ENCODE measurements around the gene ADGRB3.

Gene ADGRB3

DNA sequence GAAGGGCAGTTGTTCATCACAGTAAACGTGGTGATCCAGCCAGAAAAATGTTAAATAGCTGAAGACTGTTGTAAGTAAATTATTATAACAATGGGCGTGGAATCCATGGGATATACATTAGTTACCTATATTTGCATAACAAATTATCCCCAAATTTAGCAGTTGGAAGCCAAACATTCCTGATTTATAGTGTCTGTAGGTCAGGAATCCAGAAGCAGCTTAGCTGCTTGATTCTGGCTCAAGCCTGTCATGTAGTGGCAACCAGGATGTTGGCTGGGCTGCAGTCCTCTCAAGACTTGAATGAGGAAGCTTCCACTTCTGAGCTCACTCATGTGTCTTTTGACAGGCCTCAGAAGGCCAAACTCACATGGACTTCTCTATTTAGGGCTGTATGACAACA, 6.9 kb upstream of the ADGRB3 start:
- H3K4me1 ChIP-seq = no peaks in the 10 kb centered on the region
- H3K4me2 ChIP-seq (ENCODE audit: low read length) = no peak overlapping the region
- H3K27me3 ChIP-seq (ENCODE audit: control insufficient read depth, insufficient read depth, low read length) = no peaks in the 10 kb centered on the region
- no peaks in the 10 kb centered on the region for H3K79me2 ChIP-seq
- H3K4me3 ChIP-seq (ENCODE audit: low read depth, low read length) = no peak overlapping the region
- no peaks in the 10 kb centered on the region for H3K9me3 ChIP-seq (ENCODE audit: control insufficient read depth, low read length)
- TF ChIP-seq, protein P1, sequence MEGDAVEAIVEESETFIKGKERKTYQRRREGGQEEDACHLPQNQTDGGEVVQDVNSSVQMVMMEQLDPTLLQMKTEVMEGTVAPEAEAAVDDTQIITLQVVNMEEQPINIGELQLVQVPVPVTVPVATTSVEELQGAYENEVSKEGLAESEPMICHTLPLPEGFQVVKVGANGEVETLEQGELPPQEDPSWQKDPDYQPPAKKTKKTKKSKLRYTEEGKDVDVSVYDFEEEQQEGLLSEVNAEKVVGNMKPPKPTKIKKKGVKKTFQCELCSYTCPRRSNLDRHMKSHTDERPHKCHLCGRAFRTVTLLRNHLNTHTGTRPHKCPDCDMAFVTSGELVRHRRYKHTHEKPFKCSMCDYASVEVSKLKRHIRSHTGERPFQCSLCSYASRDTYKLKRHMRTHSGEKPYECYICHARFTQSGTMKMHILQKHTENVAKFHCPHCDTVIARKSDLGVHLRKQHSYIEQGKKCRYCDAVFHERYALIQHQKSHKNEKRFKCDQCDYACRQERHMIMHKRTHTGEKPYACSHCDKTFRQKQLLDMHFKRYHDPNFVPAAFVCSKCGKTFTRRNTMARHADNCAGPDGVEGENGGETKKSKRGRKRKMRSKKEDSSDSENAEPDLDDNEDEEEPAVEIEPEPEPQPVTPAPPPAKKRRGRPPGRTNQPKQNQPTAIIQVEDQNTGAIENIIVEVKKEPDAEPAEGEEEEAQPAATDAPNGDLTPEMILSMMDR (IDR thresholded peaks at IDR 0.05) = no peak
- no peak overlapping the region for H2AFZ ChIP-seq
- no peak overlapping the region for H3K27ac ChIP-seq
- no peaks in the 10 kb centered on the region for H3K36me3 ChIP-seq (ENCODE audit: control insufficient read depth, insufficient read depth, low read length)
- no peak overlapping the region for H3K9ac ChIP-seq

DNA sequence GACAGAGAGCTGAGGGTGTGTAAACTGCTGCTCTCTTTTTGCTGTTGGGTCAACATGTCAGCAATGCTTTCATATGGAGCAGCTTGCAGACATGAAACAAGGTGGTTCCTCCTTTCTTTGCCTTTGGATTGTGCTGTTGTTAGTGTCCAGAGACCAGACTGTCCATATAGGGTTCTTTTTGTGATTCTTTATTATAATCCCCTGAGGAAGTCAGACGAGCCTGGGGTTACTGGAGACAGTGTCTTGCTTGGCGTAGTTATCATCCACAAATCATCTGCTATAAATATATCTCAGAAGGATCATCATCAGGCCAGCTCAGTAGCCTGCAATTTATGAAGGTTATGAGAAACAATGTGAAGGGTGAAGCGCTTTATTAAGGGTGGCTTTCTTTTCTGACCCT, 2.3 kb upstream of the ADGRB3 start:
- H3K4me2 ChIP-seq (ENCODE audit: low read length) = no peak overlapping the region
- H3K9ac ChIP-seq = no peak overlapping the region
- no peak overlapping the region for H2AFZ ChIP-seq
- H3K36me3 ChIP-seq (ENCODE audit: control insufficient read depth, insufficient read depth, low read length) = no peaks in the 10 kb centered on the region
- H3K27ac ChIP-seq = no peak overlapping the region
- no peaks in the 10 kb centered on the region for H3K79me2 ChIP-seq
- no peak overlapping the region for H3K4me3 ChIP-seq (ENCODE audit: low read depth, low read length)
- TF ChIP-seq, protein P1 (IDR thresholded peaks at IDR 0.05) = no peak
- no peaks in the 10 kb centered on the region for H3K27me3 ChIP-seq (ENCODE audit: control insufficient read depth, insufficient read depth, low read length)
- H3K9me3 ChIP-seq (ENCODE audit: control insufficient read depth, low read length) = no peaks in the 10 kb centered on the region
- H3K4me1 ChIP-seq = no peaks in the 10 kb centered on the region

DNA sequence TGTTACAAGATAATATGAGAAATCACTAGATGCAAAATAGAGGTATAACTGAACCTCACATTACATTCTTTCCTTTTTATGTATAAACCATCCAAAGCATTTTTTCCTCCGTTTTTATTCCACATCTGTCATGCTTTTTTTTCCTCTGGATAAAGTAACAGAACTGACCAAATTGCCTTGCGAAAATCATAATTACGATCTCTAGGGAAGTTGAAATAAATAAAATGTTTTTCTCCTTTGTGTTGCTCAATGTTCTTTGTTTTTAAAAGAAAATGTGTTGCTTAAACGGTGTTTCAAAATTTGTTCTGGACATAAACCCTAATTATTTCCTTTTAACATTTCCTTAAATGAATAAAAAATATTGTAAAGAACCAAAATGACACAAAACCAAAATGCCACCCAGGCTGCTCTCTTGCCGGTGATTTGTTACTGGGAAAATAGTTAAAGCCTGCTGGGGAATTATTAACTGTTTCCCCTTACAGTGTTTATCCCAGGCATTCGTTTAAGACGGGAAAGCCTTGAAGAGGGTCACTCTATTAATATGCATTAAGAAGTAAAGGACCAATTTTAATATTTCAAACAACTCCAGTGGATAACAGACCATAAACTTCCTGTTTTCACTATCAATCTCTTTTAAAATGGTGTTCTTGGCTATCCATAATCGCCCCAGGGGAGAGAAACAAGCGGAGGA, 1.7 kb upstream of the ADGRB3 start:
- Histone ChIP-seq H3K9me3 (ENCODE audit: control insufficient read depth, low read length) (no peaks in the 10 kb centered on the region), H3K27me3 (ENCODE audit: control insufficient read depth, insufficient read depth, low read length) (no peaks in the 10 kb centered on the region), H3K79me2 (no peaks in the 10 kb centered on the region), H2AFZ (no peak overlapping the region), H3K4me3 (ENCODE audit: low read depth, low read length) (no peak overlapping the region), H3K9ac (no peak overlapping the region), H3K27ac (no peak overlapping the region), H3K4me1 (no peaks in the 10 kb centered on the region), H3K36me3 (ENCODE audit: control insufficient read depth, insufficient read depth, low read length) (no peaks in the 10 kb centered on the region), H3K4me2 (ENCODE audit: low read length) (no peak overlapping the region)
- TF ChIP-seq, protein P1 (IDR thresholded peaks at IDR 0.05) = no peak

DNA sequence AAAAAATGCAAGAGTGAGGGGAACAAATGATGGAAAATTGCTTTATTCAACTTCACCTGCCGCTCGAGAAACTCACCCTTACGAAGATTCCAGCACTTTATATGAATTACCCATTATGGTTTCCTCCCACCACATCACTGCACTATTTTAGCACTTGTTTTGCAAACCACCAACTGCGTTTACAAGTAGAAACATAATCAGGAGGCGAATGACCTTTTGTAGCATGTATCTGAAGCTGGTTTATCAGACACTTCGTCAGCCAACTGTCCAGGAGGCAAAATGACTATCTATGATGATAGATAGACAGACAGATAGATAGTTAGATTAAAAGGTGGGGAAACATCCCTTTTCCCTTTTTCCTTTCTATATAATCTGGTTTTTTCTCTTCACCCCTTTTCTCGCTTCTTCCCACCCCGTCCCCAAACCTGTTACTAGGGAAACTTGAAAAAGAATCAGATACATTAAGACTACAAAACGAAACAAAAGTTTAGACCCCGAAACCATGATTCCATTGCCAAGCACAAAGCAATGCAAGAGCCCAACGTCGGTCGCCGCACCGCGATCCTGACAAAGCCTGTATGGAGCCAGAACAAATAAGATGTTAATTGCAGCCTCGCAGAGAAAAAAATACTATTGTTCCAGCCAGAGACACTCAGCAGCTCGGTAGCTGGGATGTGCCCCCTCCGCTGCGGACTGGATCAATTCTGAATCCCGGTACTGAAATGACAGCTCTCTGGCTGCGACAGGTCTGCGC, 933 bp upstream of the ADGRB3 start:
- Histone ChIP-seq H3K4me1 (no peaks in the 10 kb centered on the region), H3K27me3 (ENCODE audit: control insufficient read depth, insufficient read depth, low read length) (no peaks in the 10 kb centered on the region), H3K27ac (no peak overlapping the region), H3K9ac (no peak overlapping the region), H3K36me3 (ENCODE audit: control insufficient read depth, insufficient read depth, low read length) (no peaks in the 10 kb centered on the region), H2AFZ (peak overlapping the region; percentile 75), H3K9me3 (ENCODE audit: control insufficient read depth, low read length) (no peaks in the 10 kb centered on the region), H3K4me3 (ENCODE audit: low read depth, low read length) (peak overlapping the region; percentile 52), H3K79me2 (no peaks in the 10 kb centered on the region), H3K4me2 (ENCODE audit: low read length) (peak overlapping the region; percentile 76)
- TF ChIP-seq, protein P1 (IDR thresholded peaks at IDR 0.05) = no peak

DNA sequence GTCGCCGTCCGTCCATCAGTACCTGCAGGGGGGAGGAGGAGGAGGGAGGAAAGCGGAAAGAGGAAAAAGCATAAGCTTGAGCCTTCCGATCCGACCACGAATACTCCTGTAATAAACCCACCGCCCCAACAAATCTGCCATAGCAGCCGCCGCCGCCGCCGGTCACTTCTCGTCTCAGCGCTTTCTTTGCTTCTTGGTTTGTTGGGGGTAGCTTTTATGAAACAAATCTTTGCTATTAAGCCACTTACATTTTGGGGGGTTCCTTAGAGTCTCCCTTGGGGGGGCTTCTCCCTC, 277 bp downstream of the ADGRB3 start:
- H3K79me2 ChIP-seq = no peaks in the 10 kb centered on the region
- peak overlapping the region; percentile 50 for H3K4me3 ChIP-seq (ENCODE audit: low read depth, low read length)
- H2AFZ ChIP-seq = peak overlapping the region; percentile 51
- TF ChIP-seq, protein P1 (IDR thresholded peaks at IDR 0.05) = no peak
- no peak overlapping the region for H3K9ac ChIP-seq
- H3K4me1 ChIP-seq = no peaks in the 10 kb centered on the region
- no peaks in the 10 kb centered on the region for H3K27me3 ChIP-seq (ENCODE audit: control insufficient read depth, insufficient read depth, low read length)
- H3K4me2 ChIP-seq (ENCODE audit: low read length) = peak overlapping the region; percentile 65
- no peaks in the 10 kb centered on the region for H3K9me3 ChIP-seq (ENCODE audit: control insufficient read depth, low read length)
- no peak overlapping the region for H3K27ac ChIP-seq
- no peaks in the 10 kb centered on the region for H3K36me3 ChIP-seq (ENCODE audit: control insufficient read depth, insufficient read depth, low read length)
